AG04449 (cell line): ENCODE data around the gene SEH1L.
"Not testable (repeated sequence)": the region's sequence is repeated elsewhere in the genome, so short reads cannot be mapped to it uniquely, and the experiment has no call there.

ENCODE experiments used
- CTCF ChIA-PET: fragments of 350-600 bp; formaldehyde crosslinking; extraction: SDS; loops from one replicate; lab custom pipeline; 2021; ENCODE audit warnings: antibody characterized with exemption; lab: Yijun Ruan, JAX
- POLR2A ChIA-PET: fragments of 400-600, 350-600 bp; formaldehyde crosslinking; extraction: SDS; loops from one replicate; lab custom pipeline; 2020; ENCODE audit warnings: antibody characterized with exemption, inconsistent platforms; lab: Yijun Ruan, JAX
- DNase-seq: peaks from one replicate; pipeline ENCODE4 v3.0.0-alpha.2; 2010; ENCODE audit warnings: low read depth, low spot score
- H3K4me3 ChIP-seq: 2 replicates; pipeline ENCODE4 v1.5.1; 2011; ENCODE audit warnings: low read depth, mild to moderate bottlenecking, control low read depth, low read length
- CTCF ChIP-seq: IDR thresholded peaks from one replicate; pipeline ENCODE4 v1.5.1; 2011; ENCODE audit warnings: mild to moderate bottlenecking, moderate library complexity, low read length, control low read depth, inconsistent platforms; ENCODE audit not compliant: insufficient read depth; ENCODE audit errors: missing control alignments

Gene SEH1L

GRCh38 chr18:12995424-12995823, 47.6 kb downstream of the SEH1L start:
- H3K4me3 ChIP-seq: no peak overlapping the region
- CTCF ChIA-PET: no interaction called here
- POLR2A ChIA-PET: no interaction called here
- TF ChIP-seq CTCF: no peak
- DNase-seq: no peak

- DNase-seq: no peak
- ChIA-PET CTCF (interaction anchor here (1.1 kb wide), 1 partner anchor 10 kb away, joined by 3 read pairs; no protein-coding TSS in a partner anchor), POLR2A (interaction anchor here (0.6 kb wide), 1 partner anchor 30 kb away, joined by 3 read pairs; no protein-coding TSS in a partner anchor)
- no peak overlapping the region for H3K4me3 ChIP-seq
- no peak for TF ChIP-seq CTCF
Observed at GRCh38 chr18:12995952-12996477, 48.2 kb downstream of the SEH1L start.

- no peak for TF ChIP-seq CTCF
- ChIA-PET CTCF (interaction anchor here (1.1 to 4.4 kb wide), 2 partner anchors 10 to 163 kb away, joined by 3 to 30 read pairs; no protein-coding TSS in a partner anchor), POLR2A (no interaction called here)
- DNase-seq: no peak
- no peak overlapping the region for H3K4me3 ChIP-seq
Observed at GRCh38 chr18:12996661-12997292, 49.0 kb downstream of the SEH1L start.

- H3K4me3 ChIP-seq, DNase-seq, POLR2A ChIA-PET: not testable (repeated sequence)
- CTCF ChIA-PET: interaction anchor here (4.4 kb wide), 1 partner anchor 163 kb away, joined by 30 read pairs; no protein-coding TSS in a partner anchor
Observed at GRCh38 chr18:12997330-12997729, 49.5 kb downstream of the SEH1L start.

- TF ChIP-seq CTCF: no peak
- CTCF ChIA-PET: interaction anchor here (4.4 kb wide), 1 partner anchor 161 kb away, joined by 30 read pairs; no protein-coding TSS in a partner anchor
- DNase-seq: no peak
- POLR2A ChIA-PET: no interaction called here
- H3K4me3 ChIP-seq: no peak overlapping the region
Observed at GRCh38 chr18:12998332-12999060, 50.7 kb downstream of the SEH1L start.

- POLR2A ChIA-PET: interaction anchor here (0.6 kb wide), 1 partner anchor 34 kb away, joined by 3 read pairs; no protein-coding TSS in a partner anchor
- TF ChIP-seq CTCF: peak; percentile 60
- no peak for DNase-seq
- CTCF ChIA-PET: interaction anchor here (0.7 to 3.3 kb wide), 8 partner anchors 10 to 157 kb away, joined by 3 to 24 read pairs (median 3); partner anchors contain the start of gene CEP192
- H3K4me3 ChIP-seq: no peak overlapping the region
Observed at GRCh38 chr18:13003466-13003896, 55.7 kb downstream of the SEH1L start.
